Ureter (tissue), 1 donor: ENCODE measurements around the gene CSNK1G2. TPM values are rescaled to one million over a fixed set of nuclear protein-coding genes. Genes with fewer than 3 reads are reported as not detected.

ENCODE experiments used
- DNase-seq: peaks from one replicate; pipeline ENCODE4 v3.0.0-alpha.2; 2020; ENCODE audit warnings: low spot score
- total RNA-seq: library from RNA; stranded (reverse); gene quantifications from one replicate; pipeline ENCODE4 v1.2.4, GENCODE V29; 2023
- donor health status: DM: yes; HTN: yes; CAD: no.

The CSNK1G2 gene
- total RNA-seq, 1 donor from 2014 or later, result 57.2 TPM

DNA sequence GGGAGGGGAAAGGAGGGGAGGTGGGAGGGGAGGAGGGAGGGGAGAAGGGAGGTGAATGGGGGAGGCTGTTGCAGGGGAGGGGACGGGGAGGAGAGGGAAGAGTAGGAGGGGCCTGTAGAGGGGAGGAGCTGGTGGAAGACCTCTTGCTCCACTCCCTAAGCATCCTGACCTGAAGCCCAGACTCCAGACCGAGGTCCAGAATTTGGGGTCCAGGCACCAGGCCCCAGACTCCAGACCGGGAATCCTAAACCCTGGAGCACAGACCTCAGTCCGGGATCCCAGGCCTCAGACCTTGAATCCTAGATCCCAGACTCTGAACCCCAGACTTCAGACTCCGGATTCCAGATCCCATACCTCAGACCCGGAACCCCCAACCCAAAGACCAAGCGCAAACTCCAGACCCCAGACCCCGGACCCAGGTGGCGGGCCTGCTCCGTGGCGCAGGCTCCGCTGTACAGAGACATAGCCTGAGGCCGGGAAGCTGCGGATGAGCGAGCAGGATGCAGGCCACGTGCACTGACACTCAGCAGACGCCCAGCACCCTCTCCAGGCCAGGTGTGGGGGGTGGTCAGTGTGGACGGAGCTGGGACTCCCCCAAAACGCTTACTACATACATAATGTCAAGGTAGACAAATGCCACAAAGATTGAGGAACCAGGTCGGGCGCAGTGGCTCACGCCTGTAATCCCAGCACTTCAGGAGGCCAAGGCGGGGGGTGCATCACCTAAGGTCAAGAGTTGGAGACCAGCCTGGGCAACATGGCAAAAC is 75.3 kb downstream of the CSNK1G2 start:
- peak; percentile 85 for DNase-seq

DNA sequence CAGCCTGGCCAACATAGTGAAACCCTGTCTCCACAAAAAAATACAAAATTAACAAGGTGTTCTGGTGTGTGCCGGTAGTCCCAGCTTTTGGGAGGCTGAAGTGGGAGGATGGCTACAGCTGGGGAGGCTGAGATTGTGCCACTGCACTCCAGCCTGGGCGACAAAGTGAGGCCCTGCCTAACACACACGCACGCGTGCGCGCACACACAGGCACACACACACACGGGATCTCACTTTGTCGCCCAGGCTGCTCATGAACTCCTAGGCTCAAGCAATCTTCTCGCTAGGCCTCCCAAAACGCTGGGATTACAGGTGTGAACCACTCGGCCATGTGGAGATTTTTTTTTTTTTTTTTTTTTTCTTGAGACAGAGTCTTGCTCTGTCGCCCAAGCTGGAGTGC is 77.8 kb downstream of the CSNK1G2 start:
- no peak for DNase-seq

DNA sequence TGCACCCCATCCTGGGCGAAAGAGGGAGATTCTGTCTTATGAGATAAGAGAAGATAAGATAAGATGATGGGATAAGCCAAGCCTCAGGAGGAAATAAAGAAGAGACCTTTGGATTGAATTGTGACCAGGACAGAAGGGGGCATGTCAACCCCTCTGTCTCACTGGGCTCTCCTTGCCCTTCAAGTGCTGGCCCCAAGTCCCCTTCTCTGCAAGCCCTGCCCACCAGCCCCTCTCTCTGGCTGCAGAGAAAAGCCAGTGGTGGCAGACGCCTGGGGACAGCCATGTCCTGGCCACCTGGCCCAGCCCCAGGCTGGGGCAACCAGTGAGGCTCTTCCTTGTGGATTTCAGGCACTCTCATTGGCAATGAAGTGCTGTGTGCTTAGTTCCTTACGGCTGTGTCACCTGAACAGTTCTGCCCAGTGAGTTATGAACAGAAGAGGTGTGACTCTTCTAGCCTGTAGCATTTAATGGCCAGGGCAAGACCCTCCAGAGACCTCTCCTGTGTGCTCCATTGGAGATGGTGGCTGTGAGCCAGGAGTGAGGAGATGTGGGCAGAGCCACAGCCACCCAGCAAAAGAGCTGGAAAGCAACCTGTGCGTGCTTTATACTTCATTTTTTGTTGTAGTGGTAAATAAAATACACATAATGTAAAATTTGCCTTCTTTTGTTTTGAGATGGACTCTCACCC is 80.6 kb downstream of the CSNK1G2 start:
- DNase-seq, result no peak

DNA sequence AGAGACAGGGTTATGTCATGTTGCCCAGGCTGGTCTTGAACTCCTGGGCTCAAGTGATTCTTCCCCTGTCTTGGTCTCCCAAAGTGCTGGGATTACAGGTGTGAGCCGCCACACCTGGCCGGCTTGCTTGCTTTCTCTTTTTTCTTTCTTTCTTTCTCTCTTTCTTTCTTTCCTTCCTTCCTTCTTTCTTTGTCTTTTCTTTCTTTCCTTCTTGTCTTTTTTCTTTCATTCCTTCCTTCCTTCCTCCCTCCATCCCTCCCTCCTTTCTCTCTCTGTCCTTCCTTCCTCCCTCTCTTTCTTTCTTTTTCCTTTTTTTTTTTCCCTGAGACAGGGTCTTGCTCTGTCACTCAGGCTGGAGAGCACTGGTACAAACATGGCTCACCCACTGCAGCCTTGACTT is 81.3 kb downstream of the CSNK1G2 start:
- no peak for DNase-seq

DNA sequence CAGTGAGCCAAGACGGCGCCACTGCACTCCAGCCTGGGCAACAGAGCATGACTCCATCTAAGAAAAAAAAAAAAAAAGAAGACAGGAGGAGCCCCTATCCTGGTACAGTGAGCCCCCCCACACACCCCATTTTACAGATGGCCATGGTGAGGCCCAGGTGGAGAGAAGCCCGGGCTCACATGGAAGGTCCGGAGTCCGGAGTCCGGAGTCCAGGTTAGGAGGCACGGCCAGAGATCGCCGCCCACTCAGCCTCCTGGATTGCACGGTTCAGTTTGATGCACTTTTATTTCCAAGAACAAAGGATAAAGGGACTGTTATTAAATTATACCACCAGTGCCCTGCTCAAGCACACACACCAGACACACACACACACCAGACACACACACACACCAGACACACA is 85.8 kb downstream of the CSNK1G2 start:
- no peak for DNase-seq

DNA sequence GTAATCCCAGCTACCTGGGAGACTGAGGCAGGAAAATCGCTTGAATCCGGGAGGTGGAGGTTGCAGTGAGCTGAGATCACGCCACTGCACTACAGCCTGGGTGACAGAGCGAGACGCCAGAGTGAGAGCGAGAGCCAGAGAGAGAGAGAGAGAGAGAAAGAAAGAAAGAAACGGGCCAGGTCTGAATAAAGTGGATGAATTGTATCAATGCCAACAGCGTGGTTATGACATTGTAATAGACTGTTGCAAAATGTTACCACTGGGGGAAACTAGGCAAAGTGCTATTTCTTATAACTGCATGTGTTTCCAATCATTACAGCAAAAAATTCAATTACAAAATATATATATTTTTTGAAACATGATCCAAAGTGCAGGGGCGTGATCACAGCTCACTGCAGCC is 86.4 kb downstream of the CSNK1G2 start:
- no peak for DNase-seq

Other genes starting within 250 kb of the CSNK1G2 start
- gene ONECUT3, start 187.7 kb upstream of the CSNK1G2 start, total RNA-seq, result not detected
- 1.3 TPM for gene ATP8B3, start 128.9 kb upstream of the CSNK1G2 start, total RNA-seq
- gene REXO1, start 92.7 kb upstream of the CSNK1G2 start, total RNA-seq, result 39.3 TPM
- gene KLF16, start 77.6 kb upstream of the CSNK1G2 start, total RNA-seq, result 14.8 TPM
- gene ABHD17A, start 55.7 kb upstream of the CSNK1G2 start, total RNA-seq, result 58.1 TPM
- 4.1 TPM for gene ADAT3, start 35.8 kb upstream of the CSNK1G2 start, total RNA-seq
- gene SCAMP4, start 35.8 kb upstream of the CSNK1G2 start, total RNA-seq, result 82.3 TPM
- gene BTBD2, start 74.5 kb downstream of the CSNK1G2 start, total RNA-seq, result 102 TPM
- gene MKNK2, start 110.1 kb downstream of the CSNK1G2 start, total RNA-seq, result 151 TPM
- 51.0 TPM for gene MOB3A, start 155.2 kb downstream of the CSNK1G2 start, total RNA-seq
- gene IZUMO4, start 155.7 kb downstream of the CSNK1G2 start, total RNA-seq, result 5.9 TPM
- gene AP3D1, start 210.4 kb downstream of the CSNK1G2 start, total RNA-seq, result 148 TPM
- gene DOT1L, start 222.8 kb downstream of the CSNK1G2 start, total RNA-seq, result 41.9 TPM